NT2/D1 (cell line): ENCODE data around the gene OR52I2.

Experiments used
- DNase-seq: peaks from one replicate; pipeline ENCODE4 v3.0.0-alpha.2; 2011; ENCODE audit warnings: low read depth, low spot score
- H3K27me3 ChIP-seq: 2 replicates; pipeline ENCODE4 v1.6.0; 2011; ENCODE audit warnings: mild to moderate bottlenecking; ENCODE audit not compliant: insufficient read length, insufficient read depth
- H3K36me3 ChIP-seq: 2 replicates; pipeline ENCODE4 v1.6.1; 2011; ENCODE audit warnings: mild to moderate bottlenecking, low read length, mixed read lengths; ENCODE audit not compliant: insufficient read depth, insufficient read length
- H3K4me1 ChIP-seq: 2 replicates; pipeline ENCODE4 v1.5.1; 2011; ENCODE audit not compliant: insufficient read depth, insufficient read length
- H3K4me3 ChIP-seq: 2 replicates; pipeline ENCODE4 v1.5.1; 2011; ENCODE audit warnings: low read depth; ENCODE audit not compliant: insufficient read length
- H3K9ac ChIP-seq: 2 replicates; pipeline ENCODE4 v1.6.0; 2011; ENCODE audit warnings: low read depth; ENCODE audit not compliant: insufficient read length
- H3K9me3 ChIP-seq: 2 replicates; pipeline ENCODE4 v1.5.1; 2011; ENCODE audit warnings: mild to moderate bottlenecking, low read length; ENCODE audit not compliant: insufficient read depth
- SUZ12 ChIP-seq: IDR thresholded peaks from 2 replicates; pipeline ENCODE4 v1.6.1; 2011; ENCODE audit not compliant: insufficient read length, insufficient read depth; ENCODE audit errors: extremely low read depth
- YY1 ChIP-seq: IDR thresholded peaks from 2 replicates; pipeline ENCODE4 v1.6.1; 2011; ENCODE audit not compliant: insufficient read length, insufficient read depth
- ZNF274 ChIP-seq: IDR thresholded peaks from 2 replicates; pipeline ENCODE4 v1.6.1; 2011; ENCODE audit warnings: mild to moderate bottlenecking, low read depth, low read length

The OR52I2 gene

GRCh38 chr11:4559527-4560440 lies 21.8 kb upstream of the OR52I2 start:
- no peaks in the 10 kb centered on the region for H3K4me1 ChIP-seq
- H3K4me3 ChIP-seq: no peak overlapping the region
- H3K27me3 ChIP-seq: no peaks in the 10 kb centered on the region

GRCh38 chr11:4560467-4560866 lies 21.1 kb upstream of the OR52I2 start:
- no peak overlapping the region for H3K9ac ChIP-seq
- no peaks in the 10 kb centered on the region for H3K36me3 ChIP-seq
- TF ChIP-seq YY1: no peak
- no peak for DNase-seq
- H3K27me3 ChIP-seq: no peaks in the 10 kb centered on the region
- no peaks in the 10 kb centered on the region for H3K9me3 ChIP-seq
- H3K4me3 ChIP-seq: no peak overlapping the region
- H3K4me1 ChIP-seq: no peaks in the 10 kb centered on the region

More at GRCh38 chr11:4559527-4560440, 21.8 kb upstream of the OR52I2 start:
- H3K36me3 ChIP-seq: no peaks in the 10 kb centered on the region
- H3K9me3 ChIP-seq: no peaks in the 10 kb centered on the region
- no peak overlapping the region for H3K9ac ChIP-seq
- DNase-seq: no peak
- no peak for TF ChIP-seq ZNF274

- H3K4me3 ChIP-seq: no peak overlapping the region
- no peak for DNase-seq
- no peaks in the 10 kb centered on the region for H3K36me3 ChIP-seq
- TF ChIP-seq SUZ12: no peak
- TF ChIP-seq YY1: no peak
- no peak for TF ChIP-seq ZNF274
- peaks cover 10% of the 10 kb centered on the region for H3K9me3 ChIP-seq
- H3K27me3 ChIP-seq: no peaks in the 10 kb centered on the region
- H3K4me1 ChIP-seq: no peaks in the 10 kb centered on the region
- no peak overlapping the region for H3K9ac ChIP-seq
Observed at GRCh38 chr11:4565371-4565770, 16.2 kb upstream of the OR52I2 start.

GRCh38 chr11:4569075-4569474 lies 12.5 kb upstream of the OR52I2 start:
- Histone ChIP-seq H3K4me1 (no peaks in the 10 kb centered on the region), H3K9me3 (peaks cover 10% of the 10 kb centered on the region), H3K36me3 (no peaks in the 10 kb centered on the region), H3K9ac (no peak overlapping the region), H3K27me3 (no peaks in the 10 kb centered on the region), H3K4me3 (no peak overlapping the region)
- no peak for DNase-seq
- TF ChIP-seq SUZ12: no peak

- Histone ChIP-seq H3K36me3 (no peaks in the 10 kb centered on the region), H3K9ac (no peak overlapping the region), H3K4me3 (no peak overlapping the region), H3K4me1 (no peaks in the 10 kb centered on the region), H3K9me3 (no peaks in the 10 kb centered on the region), H3K27me3 (no peaks in the 10 kb centered on the region)
- DNase-seq: no peak
- TF ChIP-seq SUZ12: no peak
- no peak for TF ChIP-seq YY1
- no peak for TF ChIP-seq ZNF274
Observed at GRCh38 chr11:4576880-4577279, 4.7 kb upstream of the OR52I2 start.

- TF ChIP-seq ZNF274 (no peak), SUZ12 (no peak), YY1 (no peak)
- Histone ChIP-seq H3K36me3 (no peaks in the 10 kb centered on the region), H3K27me3 (no peaks in the 10 kb centered on the region), H3K9ac (no peak overlapping the region), H3K9me3 (no peaks in the 10 kb centered on the region), H3K4me1 (no peaks in the 10 kb centered on the region), H3K4me3 (no peak overlapping the region)
- no peak for DNase-seq
Observed at GRCh38 chr11:4577761-4578160, 3.8 kb upstream of the OR52I2 start.

GRCh38 chr11:4578624-4579023 lies 2.9 kb upstream of the OR52I2 start:
- Histone ChIP-seq H3K9me3 (no peaks in the 10 kb centered on the region), H3K4me3 (no peak overlapping the region), H3K9ac (no peak overlapping the region), H3K4me1 (no peaks in the 10 kb centered on the region), H3K36me3 (no peaks in the 10 kb centered on the region), H3K27me3 (no peaks in the 10 kb centered on the region)
- TF ChIP-seq YY1 (no peak), ZNF274 (no peak), SUZ12 (no peak)
- DNase-seq: no peak

GRCh38 chr11:4580124-4580523 lies 1.4 kb upstream of the OR52I2 start:
- TF ChIP-seq SUZ12 (no peak), ZNF274 (no peak), YY1 (no peak)
- no peaks in the 10 kb centered on the region for H3K4me1 ChIP-seq
- H3K9ac ChIP-seq: no peak overlapping the region
- no peak for DNase-seq
- no peak overlapping the region for H3K4me3 ChIP-seq
- H3K27me3 ChIP-seq: no peaks in the 10 kb centered on the region
- H3K36me3 ChIP-seq: no peaks in the 10 kb centered on the region
- no peaks in the 10 kb centered on the region for H3K9me3 ChIP-seq
